NCI-H1930 (cell line): ENCODE results near the gene FNDC10.
"Not testable (repeated sequence)": the region's sequence is repeated elsewhere in the genome, so short reads cannot be mapped to it uniquely, and the experiment has no call there.

ENCODE experiments used
- DNase-seq, 2 experiments: peaks; one replicate each; lab custom pipeline; 2025; lab: John Stamatoyannopoulos, UW

Gene FNDC10

DNA sequence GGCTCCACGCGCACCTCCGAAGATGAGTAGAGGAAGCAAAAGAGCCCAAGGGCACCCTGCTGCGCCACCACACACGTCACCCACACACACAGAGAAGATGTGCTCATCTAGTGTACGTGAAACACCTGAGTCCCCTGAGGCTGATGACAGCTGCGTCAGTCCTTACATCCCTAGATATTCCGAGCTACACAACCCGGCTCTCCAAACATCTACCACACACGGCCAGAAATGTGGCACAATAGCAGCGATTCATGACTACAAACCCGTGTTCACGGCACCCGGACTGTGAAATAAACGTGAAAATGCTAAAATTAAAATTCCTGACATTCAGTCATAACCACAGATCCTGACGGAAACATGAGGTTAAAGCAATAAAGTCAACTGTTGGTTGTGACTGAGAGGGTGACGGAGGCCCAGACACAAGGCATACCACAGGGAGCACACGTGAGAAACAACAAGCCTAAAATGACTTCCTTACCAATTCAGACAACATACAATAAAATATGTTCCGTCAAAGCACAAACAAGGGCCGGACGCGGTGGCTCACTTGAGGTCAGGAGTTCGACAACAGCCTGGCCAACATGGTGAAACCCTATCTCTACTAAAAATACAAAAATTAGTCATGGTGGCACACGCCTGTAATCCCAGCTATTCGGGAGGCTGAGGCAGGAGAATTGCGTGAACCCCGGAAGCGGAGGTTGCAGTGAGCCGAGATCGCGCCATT is 32.6 kb downstream of the FNDC10 start:
- DNase-seq: no peak

DNA sequence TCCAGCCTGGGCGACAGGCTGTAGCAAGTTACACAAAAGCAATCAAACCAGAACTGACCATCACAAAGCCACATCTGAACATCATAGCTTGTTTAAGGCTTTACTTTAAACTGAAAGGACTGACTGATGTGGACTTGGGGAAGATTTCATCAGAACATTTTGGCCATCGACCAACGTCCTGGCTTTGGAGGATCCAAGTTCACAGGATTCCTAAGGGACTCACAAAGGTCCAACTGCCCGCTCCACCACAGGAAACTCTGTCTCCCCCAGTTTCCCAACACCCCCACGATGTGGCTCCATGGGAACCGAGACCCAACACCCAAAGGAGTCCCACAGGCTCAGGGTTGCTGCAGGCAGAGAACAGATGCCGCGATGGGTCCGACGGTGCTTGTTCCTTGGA is 34.6 kb downstream of the FNDC10 start:
- no peak for DNase-seq

DNA sequence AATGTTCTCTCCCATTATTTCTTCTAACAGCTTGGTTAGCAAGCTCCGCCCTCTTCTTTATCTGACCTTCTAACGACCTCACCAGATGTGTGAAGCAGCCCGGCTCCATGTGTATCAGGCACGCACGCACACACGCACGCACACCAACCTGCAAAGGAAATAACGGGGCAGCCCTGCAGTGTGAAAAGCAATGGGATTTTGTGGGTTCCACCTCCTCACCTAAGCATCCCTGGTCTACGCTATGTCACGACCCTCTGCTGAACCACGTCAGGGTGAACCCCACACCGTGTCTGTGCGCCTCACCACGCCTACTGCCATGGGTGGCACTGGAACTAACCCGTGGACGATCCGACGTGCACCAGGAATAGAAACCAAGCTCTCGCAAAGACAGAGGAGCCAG is 35.7 kb downstream of the FNDC10 start:
- no peak for DNase-seq

DNA sequence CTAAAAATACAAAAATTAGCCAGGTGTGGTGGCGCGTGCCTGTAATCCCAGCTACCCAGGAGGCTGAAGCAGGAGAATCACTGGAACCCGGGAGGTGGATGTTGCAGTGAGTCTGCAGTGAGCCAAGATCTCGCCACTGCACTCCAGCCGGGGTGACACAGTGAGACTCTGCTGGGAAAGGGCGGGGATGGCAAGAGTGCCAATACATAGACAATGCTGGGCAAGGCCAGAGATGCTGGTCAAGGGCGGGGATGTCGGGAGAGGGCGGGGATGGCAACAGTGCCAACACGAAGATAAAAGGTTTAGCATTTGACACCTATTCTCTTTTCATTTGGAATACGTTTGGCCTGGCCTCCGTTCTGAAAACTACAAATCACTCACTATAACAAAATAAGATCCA is 36.2 kb downstream of the FNDC10 start:
- DNase-seq: no peak

DNA sequence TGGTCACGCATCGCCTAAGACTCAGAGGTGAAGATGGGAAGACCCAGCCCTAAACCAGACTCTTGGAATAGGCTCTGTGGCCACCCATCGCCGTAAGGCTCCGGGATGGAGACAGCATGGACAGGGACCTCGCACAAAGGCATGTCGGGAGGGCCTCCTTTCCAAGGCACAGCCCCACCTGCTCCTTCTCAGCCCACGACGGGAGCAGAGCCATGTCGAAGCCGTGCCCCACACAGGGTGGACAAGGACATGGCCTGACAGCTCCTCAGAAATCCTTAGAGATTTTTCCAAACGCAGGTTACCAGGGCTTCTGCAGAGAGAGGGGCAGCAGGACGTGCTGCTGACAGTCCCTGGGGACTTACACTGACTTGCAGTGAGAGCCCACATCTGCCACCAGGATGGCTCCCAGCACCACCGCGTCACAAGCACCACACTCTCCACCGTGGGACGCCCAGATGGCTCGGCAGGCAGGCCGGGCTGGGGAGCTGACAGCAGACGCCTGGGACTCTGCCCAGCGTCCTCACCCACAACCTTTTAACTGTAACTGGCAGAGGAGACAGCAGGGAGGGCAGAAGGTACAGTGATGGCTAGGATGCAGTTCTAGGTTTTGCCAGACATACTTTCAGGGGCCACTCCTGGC is 37.3 kb downstream of the FNDC10 start:
- no peak for DNase-seq

DNA sequence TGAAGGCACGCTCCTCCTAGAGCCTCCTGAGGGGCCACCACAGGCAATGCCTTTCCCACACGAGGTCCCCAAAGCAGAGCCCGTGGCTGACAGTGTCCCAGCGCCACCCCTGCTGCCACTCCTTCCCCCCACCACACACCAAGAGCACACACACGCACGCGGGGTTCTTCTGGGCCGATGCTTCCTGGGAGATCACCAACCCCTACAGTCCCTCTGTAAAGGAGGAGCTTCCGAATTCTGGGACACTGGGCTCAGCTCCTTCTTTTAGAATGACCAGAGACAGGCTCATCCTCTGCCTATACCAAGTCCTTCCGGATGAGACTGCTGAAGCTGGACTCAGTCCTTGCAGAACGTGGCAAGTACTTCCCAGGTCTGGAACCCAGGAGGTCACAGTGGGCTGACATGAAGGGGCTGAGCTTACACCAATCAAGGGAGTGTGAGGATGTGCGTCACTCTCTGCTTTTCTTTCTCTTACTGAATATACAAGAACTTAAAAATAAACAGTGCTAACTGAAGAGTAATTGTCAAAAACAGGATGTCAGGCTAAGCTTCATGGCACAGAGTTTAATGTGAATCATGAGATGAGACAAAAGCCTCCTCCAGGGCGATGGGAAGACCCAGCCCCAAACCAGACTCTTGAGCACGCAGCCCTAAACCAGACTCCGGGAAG is 38.0 kb downstream of the FNDC10 start:
- no peak for DNase-seq

DNA sequence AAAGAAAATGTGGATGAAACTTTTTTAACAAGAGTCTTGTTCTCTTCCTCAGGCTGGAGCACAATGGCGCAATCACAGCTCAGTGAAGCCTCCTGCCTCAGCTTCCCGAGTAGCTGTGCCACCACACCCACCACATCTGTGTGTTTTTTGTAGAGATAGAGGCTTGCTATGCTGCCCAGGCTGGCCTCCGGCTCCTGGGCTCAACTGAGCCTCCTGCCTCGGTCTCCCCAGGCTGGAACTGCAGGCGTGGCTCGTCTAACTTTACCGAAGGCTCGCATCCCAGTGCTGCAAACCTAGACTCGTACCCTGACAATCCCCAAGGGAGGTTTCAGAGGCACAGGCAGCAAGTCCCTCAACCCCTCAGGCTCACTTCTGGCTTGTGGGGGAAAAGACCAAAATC is 39.8 kb downstream of the FNDC10 start:
- no peak for DNase-seq

DNA sequence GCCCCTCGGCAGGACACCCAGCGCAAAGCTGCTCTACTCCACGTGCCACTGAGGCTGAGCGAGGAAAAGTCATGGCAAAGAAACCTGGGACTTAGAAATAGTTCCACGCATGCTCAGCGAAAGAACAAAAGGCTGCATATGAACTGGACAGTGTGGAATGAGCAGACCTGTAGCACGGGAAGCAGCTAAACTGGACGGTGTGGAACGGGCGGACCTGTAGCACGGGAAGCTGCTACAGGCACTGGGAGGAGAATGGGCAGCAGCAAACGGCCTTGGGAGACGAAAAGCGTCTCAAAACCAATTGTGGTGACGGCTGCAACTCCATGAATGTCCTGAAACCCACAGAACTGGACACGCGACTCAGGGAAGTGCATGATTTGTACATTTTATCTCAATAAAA is 40.9 kb downstream of the FNDC10 start:
- DNase-seq: no peak

DNA sequence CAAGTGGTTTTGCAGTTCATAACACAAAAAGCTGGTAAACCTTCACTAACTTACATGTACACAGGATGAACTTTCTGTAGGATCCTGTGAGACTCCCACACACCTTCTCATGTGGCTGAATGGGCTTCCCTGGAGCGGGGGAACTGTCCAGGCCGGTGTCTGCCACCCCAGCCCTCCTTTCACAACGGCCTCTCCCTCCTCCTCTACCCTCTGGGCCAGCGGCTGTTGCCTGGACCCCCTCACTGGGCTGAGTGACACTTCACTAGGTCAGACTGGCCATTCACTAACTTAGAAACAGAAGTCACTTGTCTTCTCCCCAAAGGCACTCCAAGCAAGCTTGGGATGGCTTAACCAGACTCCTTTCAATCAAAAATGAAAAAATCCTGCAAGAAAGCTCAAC is 41.3 kb downstream of the FNDC10 start:
- DNase-seq: no peak

DNA sequence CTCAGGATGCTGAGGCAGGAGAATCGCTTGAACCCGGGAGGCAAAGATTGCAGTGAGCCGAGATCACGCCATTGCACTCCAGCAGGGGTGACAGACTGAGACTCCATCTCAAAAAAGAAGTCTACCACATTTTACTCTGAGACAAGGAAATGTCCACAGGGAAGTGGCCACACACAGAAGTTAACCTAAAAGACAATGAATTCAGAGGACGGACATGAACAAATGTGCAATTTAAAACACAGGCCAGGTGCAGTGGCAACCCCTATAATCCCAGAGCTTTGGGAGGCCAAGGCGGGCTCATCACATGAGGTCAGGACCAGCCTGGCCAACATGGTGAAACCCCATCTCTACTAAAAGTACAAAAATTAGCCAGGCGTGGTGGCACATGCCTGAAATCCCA is 42.2 kb downstream of the FNDC10 start:
- not testable (repeated sequence) for DNase-seq

DNA sequence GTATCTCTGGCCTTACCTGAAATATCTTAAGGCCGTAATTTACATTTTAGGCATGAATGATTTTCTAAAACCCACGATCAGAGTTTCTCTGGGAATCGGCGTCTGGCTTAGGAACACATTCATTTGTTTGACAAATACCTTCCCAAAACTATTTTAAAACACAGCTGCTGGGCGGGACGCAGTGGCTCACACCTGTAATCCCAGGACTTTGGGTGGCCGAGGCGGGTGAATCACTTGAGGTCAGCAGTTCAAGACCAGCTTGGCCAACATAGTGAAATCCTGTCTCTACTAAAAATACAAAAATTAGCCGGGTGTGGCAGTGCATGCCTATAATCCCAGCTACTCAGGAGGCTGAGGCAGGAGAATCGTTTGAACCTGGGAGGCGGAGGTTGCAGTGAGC is 43.0 kb downstream of the FNDC10 start:
- DNase-seq: not testable (repeated sequence)

DNA sequence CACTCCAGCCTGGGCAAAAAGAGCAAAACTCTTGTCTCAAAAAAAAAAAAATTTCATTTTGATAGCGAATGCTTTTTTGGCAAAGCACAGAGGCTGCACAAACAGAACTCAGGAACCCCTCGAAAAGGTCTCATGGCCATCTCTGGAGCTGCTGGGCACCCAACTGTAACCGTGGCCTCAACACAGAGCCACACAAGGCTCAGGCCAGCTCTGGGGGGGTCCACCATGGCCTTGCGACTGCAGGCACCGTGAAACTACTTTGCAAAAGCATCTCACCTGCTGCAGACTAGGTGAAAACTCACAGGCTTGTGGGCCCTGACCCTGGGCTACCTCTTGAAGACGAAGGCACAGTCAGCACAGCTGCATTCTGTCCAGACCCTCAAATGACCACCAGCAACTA is 43.4 kb downstream of the FNDC10 start:
- no peak for DNase-seq

DNA sequence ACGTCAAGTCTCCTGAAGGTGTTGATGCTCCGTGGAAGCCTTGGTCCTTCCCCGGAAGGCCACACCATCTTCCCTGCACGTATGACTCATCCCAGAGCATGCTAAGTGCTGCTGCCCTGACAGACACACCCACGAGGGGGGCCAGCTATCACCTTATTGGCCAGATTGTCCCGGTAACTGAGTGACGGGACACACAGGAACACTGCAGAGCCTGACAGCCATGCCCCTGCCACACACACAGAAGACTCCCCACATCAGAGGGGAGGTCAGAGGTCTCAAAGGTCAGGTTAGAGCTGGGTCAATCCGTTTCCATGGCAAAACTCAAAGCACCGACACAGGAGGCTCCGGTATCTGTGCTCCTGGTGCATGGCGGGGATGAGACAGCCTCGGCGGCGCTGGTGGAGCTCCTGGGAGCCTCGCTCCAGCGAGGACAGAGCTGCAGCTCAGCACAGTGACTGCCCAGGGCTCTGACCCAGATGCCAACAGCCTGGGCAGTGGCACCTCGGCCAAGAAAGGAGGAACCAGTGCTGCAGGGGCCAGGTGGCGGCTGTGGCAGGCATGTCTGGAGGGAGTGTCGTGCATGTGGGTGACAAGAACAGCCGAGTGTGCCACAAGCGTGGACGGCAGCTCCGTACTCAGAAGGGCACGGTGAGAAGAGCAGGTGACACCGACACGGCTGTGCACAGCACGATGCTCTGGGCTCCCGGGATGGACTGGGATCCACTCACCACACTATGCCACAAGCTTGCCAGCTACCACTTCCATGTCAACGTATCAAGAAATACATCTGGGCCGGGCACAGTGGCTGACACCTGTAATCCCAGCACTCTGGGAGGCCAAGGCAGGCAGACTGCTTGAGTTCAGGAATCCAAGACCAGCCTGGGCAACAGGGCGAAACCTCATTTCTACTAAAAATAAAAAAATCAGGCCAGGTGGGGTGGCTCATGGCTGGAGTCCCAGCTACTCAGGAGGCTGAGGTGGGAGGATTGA is 44.7 kb downstream of the FNDC10 start:
- DNase-seq: no peak

DNA sequence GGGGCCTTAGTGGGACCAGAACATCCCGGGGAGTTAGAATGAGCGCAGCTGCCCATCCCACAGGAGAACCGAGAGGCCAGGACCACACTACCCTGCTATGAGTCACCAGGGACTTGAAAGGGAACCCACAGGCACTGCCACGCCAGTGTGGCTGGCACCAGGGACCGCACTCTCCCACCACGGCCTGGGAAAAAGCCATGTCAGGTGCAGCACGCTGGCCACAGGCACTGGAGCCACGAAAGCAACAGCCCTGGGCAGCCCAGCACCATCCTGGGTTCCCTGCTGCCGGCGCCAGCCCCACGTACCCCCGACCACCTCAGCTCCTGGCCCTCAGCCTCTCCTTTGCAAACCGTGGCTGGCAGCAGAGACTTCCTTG is 45.4 kb downstream of the FNDC10 start:
- no peak for DNase-seq

DNA sequence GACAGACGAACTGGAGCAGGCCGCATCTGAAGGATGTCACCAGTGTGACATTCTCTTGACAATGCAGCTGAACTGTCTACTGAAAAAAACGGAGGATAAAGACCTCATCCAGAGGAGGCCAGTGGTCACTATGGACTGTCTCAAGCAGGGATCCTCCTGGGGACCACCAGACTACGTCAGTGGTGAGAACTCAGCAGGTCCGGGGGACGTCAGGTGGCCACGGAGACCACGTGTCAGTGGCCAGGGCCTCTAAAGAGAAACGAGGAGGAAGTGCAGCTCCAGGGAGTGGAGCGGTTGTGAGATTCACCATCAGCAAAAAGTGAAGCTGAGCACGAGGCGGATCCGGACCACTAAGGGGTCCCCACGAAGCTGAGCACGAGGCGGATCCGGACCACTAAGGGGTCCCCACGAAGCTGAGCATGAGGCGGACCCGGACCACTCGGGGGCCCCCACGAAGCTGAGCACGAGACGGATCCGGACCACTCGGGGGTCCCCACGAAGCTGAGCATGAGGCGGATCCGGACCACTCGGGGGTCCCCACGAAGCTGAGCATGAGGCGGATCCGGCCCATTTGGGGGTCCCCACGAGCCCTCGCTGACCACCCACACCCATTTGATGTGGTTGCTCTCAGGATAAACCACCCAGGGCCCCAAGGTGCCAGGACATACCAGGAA is 46.0 kb downstream of the FNDC10 start:
- no peak for DNase-seq

DNA sequence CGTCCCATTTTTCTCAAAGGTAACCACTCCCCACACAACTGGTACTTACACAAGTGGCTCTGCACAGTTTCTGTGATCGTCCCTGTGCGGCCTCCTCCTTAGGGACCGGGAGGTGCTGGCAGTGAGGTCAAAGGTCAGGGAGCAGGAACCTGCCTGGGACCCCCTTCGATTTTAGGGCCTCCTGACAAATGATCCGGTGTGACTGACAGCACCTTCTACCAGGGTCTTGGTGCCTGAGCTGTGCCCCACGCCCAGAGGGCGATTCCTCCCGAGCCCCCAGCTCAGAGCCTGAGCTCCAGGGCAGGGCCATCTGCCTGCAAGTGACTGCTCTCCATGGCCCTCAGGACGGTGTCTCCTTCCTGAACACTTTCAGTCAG is 47.7 kb downstream of the FNDC10 start:
- DNase-seq: no peak

DNA sequence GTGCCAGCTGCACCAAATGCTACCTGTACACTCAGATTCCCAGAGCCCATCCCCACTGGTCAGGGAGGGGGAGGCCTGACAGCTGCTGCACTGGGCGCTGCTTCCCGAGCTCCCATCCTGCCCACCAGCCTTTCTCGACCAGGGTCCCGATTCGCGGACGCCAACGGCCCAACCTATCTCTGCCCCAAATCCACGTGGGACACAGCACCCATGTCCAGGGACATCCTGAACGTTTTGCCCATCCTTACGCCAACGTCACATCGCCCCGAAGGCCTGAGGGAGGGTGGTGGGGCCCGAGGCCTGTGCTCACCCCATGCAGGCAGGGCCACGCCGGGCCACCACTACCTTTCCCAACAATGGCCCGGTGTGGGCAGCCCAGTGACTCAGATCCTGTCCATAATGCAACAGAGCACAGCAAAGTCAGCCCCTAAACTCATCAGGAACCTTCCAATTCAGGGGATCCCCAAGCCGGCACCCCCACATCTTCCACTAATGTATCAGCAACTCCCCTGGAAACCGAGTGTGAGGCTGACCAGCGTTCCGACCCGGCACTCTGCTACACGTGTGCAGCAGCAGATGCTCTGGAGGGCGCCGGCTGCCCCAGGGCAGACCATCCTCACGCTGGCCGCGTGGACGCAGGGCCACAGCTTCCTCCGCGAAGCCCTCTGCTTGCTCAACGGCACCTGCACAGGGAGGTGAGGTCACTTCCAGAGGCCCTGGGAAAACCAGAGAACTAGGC is 48.2 kb downstream of the FNDC10 start:
- DNase-seq: no peak

DNA sequence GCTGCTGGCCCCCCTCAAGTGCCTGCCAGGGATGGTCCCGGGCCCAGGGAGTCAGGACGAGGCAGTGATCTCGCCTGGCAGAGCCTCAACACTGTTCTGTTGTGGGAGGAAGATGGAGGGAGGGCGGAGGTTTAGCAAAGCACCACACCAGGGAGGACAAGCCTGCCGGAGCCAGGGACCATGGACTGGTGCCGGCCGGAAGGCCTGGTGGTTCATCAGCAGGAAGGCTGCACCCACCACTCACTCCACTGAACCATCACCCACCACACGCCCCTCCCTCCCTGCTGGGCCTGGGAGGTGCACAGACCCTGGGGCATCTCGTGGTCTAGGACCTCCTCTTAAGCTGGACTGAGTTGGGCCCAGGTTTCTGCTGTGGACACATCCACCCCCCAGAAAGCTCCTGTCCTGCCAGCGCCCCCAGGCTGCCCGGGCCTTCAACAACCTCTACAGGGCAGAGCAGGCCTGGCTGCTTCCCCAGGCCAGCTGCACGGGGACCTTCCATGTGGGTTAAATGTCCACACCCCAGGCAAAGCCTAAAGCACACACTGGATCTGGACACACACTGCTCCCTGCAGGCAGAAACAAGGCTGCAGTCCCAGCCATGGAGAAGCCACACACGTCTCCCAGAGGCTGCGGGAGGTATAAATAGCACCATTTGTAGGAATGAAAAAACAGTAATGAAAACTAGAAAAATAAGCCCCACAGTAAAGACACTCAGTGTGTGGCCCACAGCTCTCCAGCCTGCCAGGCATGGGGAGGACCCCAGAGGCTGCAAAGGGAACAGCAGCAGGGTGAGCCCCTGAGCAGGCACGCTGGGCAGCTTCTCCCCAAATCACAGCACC is 49.1 kb downstream of the FNDC10 start:
- no peak for DNase-seq

DNA sequence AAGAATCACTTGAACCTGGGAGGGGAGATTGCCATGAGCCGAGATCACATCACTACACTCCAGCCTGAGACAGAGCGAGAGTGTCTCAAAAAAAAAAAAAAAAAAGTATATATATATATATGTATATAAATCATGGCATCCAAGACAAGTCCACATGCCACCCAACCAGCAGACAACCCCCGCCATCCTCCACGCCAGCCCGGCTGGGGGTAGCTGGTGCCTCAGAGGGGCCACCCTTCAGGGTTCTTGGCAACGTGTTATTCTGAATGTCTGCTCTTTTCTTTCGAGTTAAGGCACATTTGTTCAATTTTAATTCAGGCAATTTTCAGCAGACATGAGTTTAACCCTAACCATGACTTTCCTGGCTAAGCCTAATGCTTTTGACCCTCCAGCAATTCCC is 49.8 kb downstream of the FNDC10 start:
- no peak for DNase-seq

DNA sequence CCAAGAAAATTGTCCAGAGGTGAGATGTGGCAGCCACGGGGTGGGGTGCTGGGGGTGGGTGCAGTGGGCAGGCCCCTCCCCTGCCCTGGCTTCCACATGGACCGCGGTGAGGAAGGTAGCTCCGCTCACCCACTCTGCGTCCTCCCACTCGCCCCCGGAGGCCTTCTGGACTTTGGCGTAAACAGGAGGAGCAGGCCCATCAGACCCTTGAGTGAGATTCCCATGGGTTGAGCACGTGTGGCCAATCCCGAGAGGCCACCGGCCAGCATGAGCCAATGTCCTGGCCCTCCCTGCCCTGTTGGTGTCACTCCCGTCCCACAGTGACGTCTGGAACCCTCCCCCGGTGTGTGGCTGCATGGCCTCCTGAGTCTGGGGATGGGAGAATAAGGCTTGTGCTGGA is 51.3 kb downstream of the FNDC10 start:
- DNase-seq: no peak
